ENCODE measurements around the gene HOXB2. TPM values are rescaled to one million over a fixed set of nuclear protein-coding genes. Genes with fewer than 3 reads are reported as not detected.

Gene HOXB2
- total RNA-seq, 1 experiment from 2014 or later, result 3.7 TPM

DNA sequence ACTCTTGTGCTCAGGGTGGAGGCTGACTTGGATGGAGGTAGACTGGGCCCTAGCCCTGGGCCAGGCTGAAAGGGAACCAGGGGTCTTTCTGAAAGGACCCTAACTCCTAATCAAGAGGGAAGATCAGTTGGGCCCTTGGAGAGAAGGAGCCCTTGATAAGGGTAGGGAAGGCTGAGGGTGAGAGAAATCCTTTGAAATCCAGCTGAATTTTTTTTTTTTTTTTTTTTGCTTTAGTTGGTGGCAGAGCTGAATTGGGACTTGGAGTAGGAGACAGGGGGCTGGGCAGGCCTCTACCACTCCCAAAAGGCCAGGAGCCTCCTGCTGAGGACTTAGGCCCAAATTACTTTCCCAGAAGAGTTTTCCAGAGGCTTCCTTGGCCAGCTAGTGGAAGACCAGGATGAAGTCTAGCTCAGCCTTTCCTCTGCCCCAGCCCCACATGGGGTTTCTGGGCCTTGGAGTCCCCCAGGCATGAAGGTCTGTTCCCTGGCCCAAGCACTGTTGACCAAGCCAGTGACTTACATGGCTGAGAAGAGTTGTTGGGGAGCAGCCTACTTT lies 45.8 kb upstream of the HOXB2 start:
- Mint-ChIP-seq H3K27me3 (ENCODE audit: low read depth) (peaks cover 100% of the 10 kb centered on the region; the same call in 1 of the 2 replicates), H3K9me3 (no peaks in the 10 kb centered on the region), H3K4me1 (peaks cover 49% of the 10 kb centered on the region), H3K36me3 (no peaks in the 10 kb centered on the region), H3K27ac (no peak overlapping the region), H3K4me3 (no peak overlapping the region)
- no peak for DNase-seq (ENCODE audit: low spot score)
- ChIA-PET POLR2A (no interaction called here), CTCF (interaction anchor here (0.6 to 1.6 kb wide), 6 partner anchors 11 to 44 kb away, joined by 3 to 5 read pairs (median 4); no protein-coding TSS in a partner anchor)
- no peak for ATAC-seq
- no peak for TF ChIP-seq CTCF (IDR thresholded peaks at IDR 0.05)
- TF ChIP-seq ZNF138 (CRISPR knock-in tag; conservative IDR thresholded peaks at IDR 0.05), result no peak
- TF ChIP-seq RELA (CRISPR knock-in tag; IDR thresholded peaks at IDR 0.05; ENCODE audit: borderline replicate concordance), result no peak
- TF ChIP-seq, protein P1, sequence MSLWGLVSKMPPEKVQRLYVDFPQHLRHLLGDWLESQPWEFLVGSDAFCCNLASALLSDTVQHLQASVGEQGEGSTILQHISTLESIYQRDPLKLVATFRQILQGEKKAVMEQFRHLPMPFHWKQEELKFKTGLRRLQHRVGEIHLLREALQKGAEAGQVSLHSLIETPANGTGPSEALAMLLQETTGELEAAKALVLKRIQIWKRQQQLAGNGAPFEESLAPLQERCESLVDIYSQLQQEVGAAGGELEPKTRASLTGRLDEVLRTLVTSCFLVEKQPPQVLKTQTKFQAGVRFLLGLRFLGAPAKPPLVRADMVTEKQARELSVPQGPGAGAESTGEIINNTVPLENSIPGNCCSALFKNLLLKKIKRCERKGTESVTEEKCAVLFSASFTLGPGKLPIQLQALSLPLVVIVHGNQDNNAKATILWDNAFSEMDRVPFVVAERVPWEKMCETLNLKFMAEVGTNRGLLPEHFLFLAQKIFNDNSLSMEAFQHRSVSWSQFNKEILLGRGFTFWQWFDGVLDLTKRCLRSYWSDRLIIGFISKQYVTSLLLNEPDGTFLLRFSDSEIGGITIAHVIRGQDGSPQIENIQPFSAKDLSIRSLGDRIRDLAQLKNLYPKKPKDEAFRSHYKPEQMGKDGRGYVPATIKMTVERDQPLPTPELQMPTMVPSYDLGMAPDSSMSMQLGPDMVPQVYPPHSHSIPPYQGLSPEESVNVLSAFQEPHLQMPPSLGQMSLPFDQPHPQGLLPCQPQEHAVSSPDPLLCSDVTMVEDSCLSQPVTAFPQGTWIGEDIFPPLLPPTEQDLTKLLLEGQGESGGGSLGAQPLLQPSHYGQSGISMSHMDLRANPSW (CRISPR knock-in tag; conservative IDR thresholded peaks at IDR 0.05; ENCODE audit: low read depth), result no peak
- TF ChIP-seq, protein P2, sequence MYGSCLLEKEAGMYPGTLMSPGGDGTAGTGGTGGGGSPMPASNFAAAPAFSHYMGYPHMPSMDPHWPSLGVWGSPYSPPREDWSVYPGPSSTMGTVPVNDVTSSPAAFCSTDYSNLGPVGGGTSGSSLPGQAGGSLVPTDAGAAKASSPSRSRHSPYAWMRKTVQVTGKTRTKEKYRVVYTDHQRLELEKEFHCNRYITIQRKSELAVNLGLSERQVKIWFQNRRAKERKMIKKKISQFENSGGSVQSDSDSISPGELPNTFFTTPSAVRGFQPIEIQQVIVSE (CRISPR knock-in tag; IDR thresholded peaks at IDR 0.05; ENCODE audit: borderline replicate concordance), result no peak
- no peak for TF ChIP-seq FOXP4 (CRISPR knock-in tag; IDR thresholded peaks at IDR 0.05)
- TF ChIP-seq ESRRA (CRISPR knock-in tag; IDR thresholded peaks at IDR 0.05; ENCODE audit: borderline replicate concordance), result no peak
- TF ChIP-seq ZMAT4 (CRISPR knock-in tag; IDR thresholded peaks at IDR 0.05), result no peak
- no peak for TF ChIP-seq E2F1 (CRISPR knock-in tag; IDR thresholded peaks at IDR 0.05)
- TF ChIP-seq FOXP1 (CRISPR knock-in tag; IDR thresholded peaks at IDR 0.05; ENCODE audit: borderline replicate concordance), result no peak
- no peak for TF ChIP-seq AR (CRISPR knock-in tag; IDR thresholded peaks at IDR 0.05)
- TF ChIP-seq, protein P3, sequence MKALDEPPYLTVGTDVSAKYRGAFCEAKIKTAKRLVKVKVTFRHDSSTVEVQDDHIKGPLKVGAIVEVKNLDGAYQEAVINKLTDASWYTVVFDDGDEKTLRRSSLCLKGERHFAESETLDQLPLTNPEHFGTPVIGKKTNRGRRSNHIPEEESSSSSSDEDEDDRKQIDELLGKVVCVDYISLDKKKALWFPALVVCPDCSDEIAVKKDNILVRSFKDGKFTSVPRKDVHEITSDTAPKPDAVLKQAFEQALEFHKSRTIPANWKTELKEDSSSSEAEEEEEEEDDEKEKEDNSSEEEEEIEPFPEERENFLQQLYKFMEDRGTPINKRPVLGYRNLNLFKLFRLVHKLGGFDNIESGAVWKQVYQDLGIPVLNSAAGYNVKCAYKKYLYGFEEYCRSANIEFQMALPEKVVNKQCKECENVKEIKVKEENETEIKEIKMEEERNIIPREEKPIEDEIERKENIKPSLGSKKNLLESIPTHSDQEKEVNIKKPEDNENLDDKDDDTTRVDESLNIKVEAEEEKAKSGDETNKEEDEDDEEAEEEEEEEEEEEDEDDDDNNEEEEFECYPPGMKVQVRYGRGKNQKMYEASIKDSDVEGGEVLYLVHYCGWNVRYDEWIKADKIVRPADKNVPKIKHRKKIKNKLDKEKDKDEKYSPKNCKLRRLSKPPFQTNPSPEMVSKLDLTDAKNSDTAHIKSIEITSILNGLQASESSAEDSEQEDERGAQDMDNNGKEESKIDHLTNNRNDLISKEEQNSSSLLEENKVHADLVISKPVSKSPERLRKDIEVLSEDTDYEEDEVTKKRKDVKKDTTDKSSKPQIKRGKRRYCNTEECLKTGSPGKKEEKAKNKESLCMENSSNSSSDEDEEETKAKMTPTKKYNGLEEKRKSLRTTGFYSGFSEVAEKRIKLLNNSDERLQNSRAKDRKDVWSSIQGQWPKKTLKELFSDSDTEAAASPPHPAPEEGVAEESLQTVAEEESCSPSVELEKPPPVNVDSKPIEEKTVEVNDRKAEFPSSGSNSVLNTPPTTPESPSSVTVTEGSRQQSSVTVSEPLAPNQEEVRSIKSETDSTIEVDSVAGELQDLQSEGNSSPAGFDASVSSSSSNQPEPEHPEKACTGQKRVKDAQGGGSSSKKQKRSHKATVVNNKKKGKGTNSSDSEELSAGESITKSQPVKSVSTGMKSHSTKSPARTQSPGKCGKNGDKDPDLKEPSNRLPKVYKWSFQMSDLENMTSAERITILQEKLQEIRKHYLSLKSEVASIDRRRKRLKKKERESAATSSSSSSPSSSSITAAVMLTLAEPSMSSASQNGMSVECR (CRISPR knock-in tag; IDR thresholded peaks at IDR 0.05; ENCODE audit: borderline replicate concordance), result no peak
- TF ChIP-seq, protein P4, sequence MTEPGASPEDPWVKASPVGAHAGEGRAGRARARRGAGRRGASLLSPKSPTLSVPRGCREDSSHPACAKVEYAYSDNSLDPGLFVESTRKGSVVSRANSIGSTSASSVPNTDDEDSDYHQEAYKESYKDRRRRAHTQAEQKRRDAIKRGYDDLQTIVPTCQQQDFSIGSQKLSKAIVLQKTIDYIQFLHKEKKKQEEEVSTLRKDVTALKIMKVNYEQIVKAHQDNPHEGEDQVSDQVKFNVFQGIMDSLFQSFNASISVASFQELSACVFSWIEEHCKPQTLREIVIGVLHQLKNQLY (CRISPR knock-in tag; IDR thresholded peaks at IDR 0.05), result no peak

All from WTC11 (cell line).